HTERT RPE-1 (cell line): ENCODE data around the gene NODAL.
"Not testable (repeated sequence)": the region's sequence is repeated elsewhere in the genome, so short reads cannot be mapped to it uniquely, and the experiment has no call there.

Experiments used
- in situ Hi-C: fragments of 300-500 bp; cut with MboI; formaldehyde crosslinking; loops from 4 replicates; pipeline ENCODE4 v1.14.3; 2020; ENCODE audit warnings: low sequenced_read_pairs

The NODAL gene

GRCh38 chr10:70441161-70441894 lies at the start of gene NODAL:
TSS of gene NODAL (minus strand) at chr10:70441681. CDS start at chr10:70441667, 14 bp downstream.
- in situ Hi-C loops, result no loop called here

DNA sequence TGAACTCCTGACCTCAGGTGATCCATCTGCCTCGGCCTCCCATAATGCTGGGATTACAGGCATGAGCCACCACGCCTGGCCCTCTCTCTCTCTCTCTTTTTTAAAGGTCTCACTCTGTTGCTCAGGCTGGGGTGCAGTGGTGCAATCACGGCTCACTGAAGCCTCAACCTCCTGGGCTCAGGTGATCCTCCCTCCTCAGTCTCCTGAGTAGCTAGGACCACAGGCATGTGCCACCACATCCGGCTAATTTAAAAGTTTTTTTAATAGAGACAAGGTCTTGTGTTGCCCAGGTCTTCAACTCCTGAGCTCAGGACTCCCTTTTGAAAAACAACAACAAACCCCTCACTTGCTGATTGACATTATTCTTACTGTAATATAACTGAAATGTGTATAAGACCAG lies 48.7 kb upstream of the NODAL start:
- in situ Hi-C loops, result no loop called here

GRCh38 chr10:70487824-70488223 lies 46.3 kb upstream of the NODAL start:
- in situ Hi-C loops, result no loop called here

- in situ Hi-C loops, result not testable (repeated sequence)
These were observed 42.4 kb upstream of the NODAL start for GRCh38 chr10:70483872-70484271.

- in situ Hi-C loops, result no loop called here
These were observed 41.7 kb upstream of the NODAL start for GRCh38 chr10:70482982-70483760.

GRCh38 chr10:70481831-70482530 lies 40.5 kb upstream of the NODAL start:
- in situ Hi-C loops, result no loop called here

GRCh38 chr10:70481105-70481504 lies 39.6 kb upstream of the NODAL start:
- in situ Hi-C loops, result no loop called here

- in situ Hi-C loops, result no loop called here
These were observed 38.9 kb upstream of the NODAL start for GRCh38 chr10:70480239-70480861.

- in situ Hi-C loops, result no loop called here
These were observed 38.3 kb upstream of the NODAL start for GRCh38 chr10:70479626-70480238.

DNA sequence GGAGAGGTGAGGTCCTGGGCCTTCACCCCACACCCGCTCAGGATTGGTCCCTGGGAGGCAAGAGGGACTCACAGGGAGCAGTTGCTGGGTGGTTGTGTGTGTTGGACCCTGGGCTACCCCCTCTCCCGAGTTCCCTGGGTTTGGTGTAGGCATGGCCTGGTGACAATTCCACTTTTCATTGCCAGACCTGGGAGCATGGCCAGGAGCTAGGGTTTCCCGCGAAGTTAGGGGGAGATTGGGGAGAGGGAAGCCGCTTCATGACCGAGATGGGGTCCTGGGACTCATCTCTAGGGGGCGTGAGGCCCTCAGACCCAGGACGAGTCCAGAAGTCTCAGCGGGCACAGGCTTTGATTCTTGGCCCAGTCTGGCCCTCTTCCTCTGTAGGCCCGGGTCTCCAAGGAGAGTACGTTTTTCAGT lies 37.7 kb upstream of the NODAL start:
- in situ Hi-C loops, result no loop called here

DNA sequence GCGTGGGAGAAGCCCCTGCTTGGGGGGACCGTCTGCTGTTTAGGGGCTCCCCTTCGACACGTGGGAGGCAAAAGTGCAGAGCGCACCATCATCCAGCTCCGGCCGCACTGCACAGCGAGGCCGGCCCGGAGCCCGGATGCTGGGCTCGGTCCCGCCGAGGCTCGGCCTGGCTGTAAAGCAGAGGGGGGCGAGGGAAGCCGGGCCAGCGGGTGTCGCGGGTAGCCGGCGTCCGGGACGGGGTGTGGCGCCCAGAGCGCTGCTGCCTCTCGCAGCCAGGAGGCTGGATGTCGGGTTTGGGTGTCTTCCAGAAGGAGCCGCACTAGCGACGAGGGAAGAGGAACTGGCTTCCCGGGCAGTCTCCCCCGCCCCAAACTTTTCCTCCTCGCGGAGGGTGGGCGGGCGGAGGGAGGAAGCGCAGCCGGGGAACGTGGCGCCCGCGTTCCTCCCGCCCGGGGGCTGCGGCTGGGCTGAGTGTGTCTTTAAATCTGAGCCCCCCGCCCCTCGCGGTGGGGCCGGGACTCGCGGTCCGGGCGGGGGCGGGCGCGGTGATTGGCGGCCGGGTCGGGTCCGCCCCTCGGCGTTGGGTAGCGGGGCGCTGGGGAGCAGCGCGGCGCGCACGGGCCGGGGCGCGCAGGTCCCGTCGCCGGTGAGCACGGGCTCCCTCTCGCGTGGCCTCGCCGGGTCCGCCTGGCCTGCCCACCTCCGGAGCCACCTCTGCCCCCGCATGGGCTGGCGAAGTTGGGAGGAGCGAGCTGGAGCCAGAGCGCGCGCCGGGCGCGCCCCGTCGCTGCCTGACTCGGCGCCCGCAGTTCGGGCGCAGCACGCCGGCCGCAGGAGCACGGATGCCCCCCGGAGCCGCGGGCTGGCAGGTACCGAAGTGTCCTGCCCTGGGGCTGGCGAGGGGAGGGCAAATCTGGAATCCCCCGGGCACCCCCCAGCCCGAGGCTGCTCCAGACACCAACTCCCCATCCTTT lies 37.0 kb upstream of the NODAL start, which contains the start of gene PALD1:
TSS of gene PALD1 (plus strand) at position 577 of the 974 bp plus-strand sequence. CDS start 47,185 bp downstream, outside the sequence.
- in situ Hi-C loops, result no loop called here

GRCh38 chr10:70477661-70478162 lies 36.2 kb upstream of the NODAL start:
- in situ Hi-C loops, result no loop called here

DNA sequence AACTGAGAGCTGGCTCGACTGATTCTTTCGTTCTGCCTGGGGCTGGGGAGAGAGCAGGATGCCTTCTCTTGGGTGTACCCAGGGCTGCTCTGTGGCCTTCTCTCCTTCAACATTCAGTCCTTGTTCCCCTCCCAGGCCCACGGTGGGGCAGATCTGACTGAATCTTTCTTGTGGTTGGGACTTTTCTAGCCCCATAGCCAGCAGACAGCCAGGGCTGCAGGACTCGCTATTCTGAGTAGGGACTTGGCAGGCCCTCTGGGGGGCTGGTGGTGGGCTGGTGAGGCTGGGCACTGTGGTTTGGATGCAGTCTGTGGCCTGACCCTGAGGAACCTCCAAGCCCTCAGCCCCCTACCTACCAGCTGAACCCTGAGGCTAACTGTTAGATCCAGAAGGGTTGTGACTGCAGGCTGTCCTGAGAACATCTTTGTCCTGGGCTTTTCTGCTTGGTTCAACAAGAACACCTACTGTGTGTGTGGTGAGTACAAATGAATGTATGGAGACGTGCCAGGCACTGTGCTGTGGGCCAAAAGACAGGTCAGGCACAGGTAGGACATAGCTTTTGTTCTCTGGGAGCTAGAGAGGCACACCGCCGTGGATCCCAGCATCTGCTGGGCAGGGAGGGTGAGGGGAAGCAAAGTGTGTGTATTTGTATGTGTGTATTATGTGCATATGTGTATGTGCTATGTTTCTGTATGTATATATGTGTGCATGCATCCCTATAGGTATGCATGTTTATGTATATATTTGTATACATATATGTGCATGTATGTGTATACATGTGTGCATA lies 35.0 kb upstream of the NODAL start:
- in situ Hi-C loops, result no loop called here

DNA sequence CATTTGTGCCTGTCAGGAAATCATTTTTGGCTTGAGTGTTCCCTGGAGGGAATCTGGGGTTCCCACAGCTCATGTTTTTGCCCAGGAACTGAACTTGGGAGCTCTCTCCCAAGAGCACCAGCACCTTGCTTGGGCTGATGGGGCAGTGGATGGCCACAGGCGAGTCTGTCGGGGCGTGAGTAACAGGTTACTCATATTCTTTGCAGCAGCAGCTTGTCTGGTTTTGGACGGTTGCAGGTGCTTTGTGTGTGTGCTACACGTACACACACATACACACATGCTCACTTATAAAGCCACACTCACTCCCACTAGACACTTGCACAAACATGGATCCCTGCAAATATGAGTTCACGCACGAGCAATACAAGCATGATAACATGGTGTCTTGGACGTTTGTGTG lies 34.2 kb upstream of the NODAL start:
- in situ Hi-C loops, result no loop called here

DNA sequence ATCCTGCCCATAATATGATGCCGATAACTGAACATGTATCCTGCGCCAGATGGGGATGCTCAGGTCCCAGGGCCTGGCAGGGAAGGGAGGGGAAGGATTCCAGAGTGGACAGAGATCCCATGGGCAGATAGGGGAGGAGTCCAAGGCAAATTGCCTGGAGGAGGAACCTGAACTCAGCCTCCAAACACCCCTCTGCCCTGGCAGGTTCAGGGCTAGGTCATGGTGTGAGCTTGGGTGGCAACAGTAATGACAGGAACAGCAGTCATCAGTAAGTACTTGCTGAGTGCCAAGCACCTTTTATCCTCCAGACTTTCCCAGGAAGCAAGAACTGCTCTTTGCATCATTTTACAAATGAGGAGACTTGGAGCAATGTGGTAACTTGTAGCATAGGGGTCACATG lies 33.3 kb upstream of the NODAL start:
- in situ Hi-C loops, result no loop called here

DNA sequence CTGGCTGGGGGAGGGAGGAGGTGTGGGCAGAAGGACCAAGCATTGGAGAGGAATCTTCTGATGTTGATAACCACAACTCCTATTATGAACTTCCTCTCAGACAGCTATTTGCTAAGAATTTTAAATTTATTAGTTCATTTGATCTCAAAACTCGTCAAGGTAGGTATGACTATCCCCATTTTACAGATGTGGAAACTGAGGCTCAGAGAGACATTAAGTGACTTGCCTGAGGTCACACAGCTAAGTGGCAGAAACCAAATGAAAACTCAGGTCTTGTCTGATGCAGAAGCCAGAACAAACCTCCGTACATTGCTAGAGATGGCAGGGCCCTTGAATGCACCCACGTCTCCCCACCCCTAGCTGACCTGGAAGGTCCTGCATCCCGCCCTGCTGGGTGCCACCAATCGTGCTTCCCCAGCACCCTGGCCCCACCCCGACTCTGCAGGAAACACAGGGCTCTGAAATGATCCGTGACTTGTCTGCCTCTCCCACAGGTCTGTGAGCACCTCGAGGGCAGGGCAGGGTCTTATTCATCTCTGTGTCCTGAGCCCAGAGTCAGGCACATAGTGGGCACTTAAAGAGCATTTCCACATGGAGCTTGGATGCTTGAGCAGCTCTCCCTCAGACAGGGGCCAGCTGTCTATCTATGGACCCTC lies 31.4 kb upstream of the NODAL start:
- in situ Hi-C loops, result no loop called here

DNA sequence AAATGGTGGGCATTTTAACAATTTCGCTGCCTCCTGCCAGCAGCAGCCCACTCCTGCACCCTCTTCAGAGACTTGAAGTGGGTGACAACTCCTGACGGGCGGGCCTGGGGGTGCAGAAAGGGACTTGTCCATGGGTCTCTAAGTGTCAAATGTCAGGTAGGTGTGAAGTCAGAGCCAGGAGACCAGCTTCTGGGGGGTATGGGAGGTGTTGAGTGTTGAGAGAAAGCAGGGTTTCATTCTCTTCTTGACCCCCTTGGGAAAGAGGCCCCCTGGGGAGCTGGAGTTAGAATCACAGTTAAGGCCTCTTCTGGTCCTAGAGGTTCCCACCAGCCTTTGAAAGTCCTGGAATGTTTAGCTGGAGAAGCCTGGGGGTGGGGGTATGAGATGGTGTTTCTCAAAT lies 25.5 kb upstream of the NODAL start:
- in situ Hi-C loops, result no loop called here

GRCh38 chr10:70465832-70466231 lies 24.4 kb upstream of the NODAL start:
- in situ Hi-C loops, result no loop called here
